ENCODE measurements around the gene SPCS2. TPM values are rescaled to one million over a fixed set of nuclear protein-coding genes. Genes with fewer than 3 reads are reported as not detected.

The SPCS2 gene
- polyA plus RNA-seq, 1 of the 3 experiments (the other 2 are of a cell fraction) = 49.1 TPM

DNA sequence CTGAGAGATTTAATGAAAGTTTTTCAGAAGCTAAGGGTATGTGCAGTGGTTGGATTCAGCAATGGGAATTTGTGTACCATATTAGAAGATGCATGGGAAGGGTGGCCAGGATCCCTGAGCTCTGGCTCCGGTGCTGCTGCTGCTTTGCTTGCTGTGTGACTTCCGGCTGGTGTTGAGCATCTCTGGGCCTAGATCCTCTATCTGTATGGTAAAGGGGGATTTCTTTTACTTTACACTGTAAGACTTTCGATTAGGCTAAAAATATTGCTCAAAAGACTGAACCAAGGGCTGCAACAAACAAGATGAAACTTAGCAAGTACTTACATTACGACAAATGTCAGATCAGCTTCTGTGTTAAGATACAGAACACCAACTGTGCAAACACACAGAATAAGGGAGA is 39.3 kb upstream of the SPCS2 start:
- no peaks in the 10 kb centered on the region for H3K9me3 ChIP-seq
- H4K20me1 ChIP-seq (ENCODE audit: insufficient read depth) = no peaks in the 10 kb centered on the region
- H3K36me3 ChIP-seq (replicated peaks in 1 of 2; ENCODE audit: control insufficient read depth in 1 of 2, insufficient read depth in 2 of 2, low read length in 1 of 2) = peaks cover 41 to 82% of the 10 kb centered on the region in 2 experiments
- H3K4me1 ChIP-seq (ENCODE audit: control insufficient read depth in 1 of 2, insufficient read depth in 2 of 2, low read depth in 1 of 2, low read length in 1 of 2) = no peaks in the 10 kb centered on the region
- no peak overlapping the region for H3K9ac ChIP-seq
- POLR2A ChIA-PET = no interaction called here
- TF ChIP-seq, protein P1, sequence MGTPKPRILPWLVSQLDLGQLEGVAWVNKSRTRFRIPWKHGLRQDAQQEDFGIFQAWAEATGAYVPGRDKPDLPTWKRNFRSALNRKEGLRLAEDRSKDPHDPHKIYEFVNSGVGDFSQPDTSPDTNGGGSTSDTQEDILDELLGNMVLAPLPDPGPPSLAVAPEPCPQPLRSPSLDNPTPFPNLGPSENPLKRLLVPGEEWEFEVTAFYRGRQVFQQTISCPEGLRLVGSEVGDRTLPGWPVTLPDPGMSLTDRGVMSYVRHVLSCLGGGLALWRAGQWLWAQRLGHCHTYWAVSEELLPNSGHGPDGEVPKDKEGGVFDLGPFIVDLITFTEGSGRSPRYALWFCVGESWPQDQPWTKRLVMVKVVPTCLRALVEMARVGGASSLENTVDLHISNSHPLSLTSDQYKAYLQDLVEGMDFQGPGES (IDR thresholded peaks at IDR 0.05; ENCODE audit: low read depth, low read length) = no peak
- no peak for TF ChIP-seq TAF1 (IDR thresholded peaks at IDR 0.05; ENCODE audit: borderline replicate concordance, low read depth, low read length)
- no peak for TF ChIP-seq SMC3 (IDR thresholded peaks at IDR 0.05; ENCODE audit: low read depth, low read length)
- no peak for TF ChIP-seq GATA2 (CRISPR knock-in tag; IDR thresholded peaks at IDR 0.05)
- no peak for TF ChIP-seq ELF1 (IDR thresholded peaks at IDR 0.05)
- TF ChIP-seq, protein P2, sequence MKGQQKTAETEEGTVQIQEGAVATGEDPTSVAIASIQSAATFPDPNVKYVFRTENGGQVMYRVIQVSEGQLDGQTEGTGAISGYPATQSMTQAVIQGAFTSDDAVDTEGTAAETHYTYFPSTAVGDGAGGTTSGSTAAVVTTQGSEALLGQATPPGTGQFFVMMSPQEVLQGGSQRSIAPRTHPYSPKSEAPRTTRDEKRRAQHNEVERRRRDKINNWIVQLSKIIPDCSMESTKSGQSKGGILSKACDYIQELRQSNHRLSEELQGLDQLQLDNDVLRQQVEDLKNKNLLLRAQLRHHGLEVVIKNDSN (IDR thresholded peaks at IDR 0.05; ENCODE audit: borderline replicate concordance, low read depth) = no peak
- no peak for TF ChIP-seq GABPA (IDR thresholded peaks at IDR 0.05; ENCODE audit: low read depth)
- TF ChIP-seq EZH2phosphoT487 (IDR thresholded peaks at IDR 0.05; ENCODE audit: borderline replicate concordance, low read depth) = no peak
- TF ChIP-seq, protein P3, sequence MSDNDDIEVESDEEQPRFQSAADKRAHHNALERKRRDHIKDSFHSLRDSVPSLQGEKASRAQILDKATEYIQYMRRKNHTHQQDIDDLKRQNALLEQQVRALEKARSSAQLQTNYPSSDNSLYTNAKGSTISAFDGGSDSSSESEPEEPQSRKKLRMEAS (IDR thresholded peaks at IDR 0.05; ENCODE audit: low read depth) = no peak
- TF ChIP-seq POLR2AphosphoS5 (IDR thresholded peaks at IDR 0.05; ENCODE audit: low read depth, low read length) = no peak
- no peak for TF ChIP-seq RCOR1 (IDR thresholded peaks at IDR 0.05; ENCODE audit: low read length)
- no peak for TF ChIP-seq NFIC (IDR thresholded peaks at IDR 0.05; ENCODE audit: borderline replicate concordance)
- TF ChIP-seq TEAD4 (IDR thresholded peaks at IDR 0.05; ENCODE audit: borderline replicate concordance, insufficient read depth) = no peak
- TF ChIP-seq, protein P4, sequence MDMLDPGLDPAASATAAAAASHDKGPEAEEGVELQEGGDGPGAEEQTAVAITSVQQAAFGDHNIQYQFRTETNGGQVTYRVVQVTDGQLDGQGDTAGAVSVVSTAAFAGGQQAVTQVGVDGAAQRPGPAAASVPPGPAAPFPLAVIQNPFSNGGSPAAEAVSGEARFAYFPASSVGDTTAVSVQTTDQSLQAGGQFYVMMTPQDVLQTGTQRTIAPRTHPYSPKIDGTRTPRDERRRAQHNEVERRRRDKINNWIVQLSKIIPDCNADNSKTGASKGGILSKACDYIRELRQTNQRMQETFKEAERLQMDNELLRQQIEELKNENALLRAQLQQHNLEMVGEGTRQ (IDR thresholded peaks at IDR 0.05; ENCODE audit: borderline replicate concordance, low read depth, low read length) = no peak
- no peak for TF ChIP-seq FOSL2 (IDR thresholded peaks at IDR 0.05; ENCODE audit: borderline replicate concordance, low read depth)
- TF ChIP-seq NRF1 (IDR thresholded peaks at IDR 0.05; ENCODE audit: low read depth, low read length) = no peak
- no peak for TF ChIP-seq CHD2 (IDR thresholded peaks at IDR 0.05; ENCODE audit: low read length, partially characterized antibody)
- TF ChIP-seq MEF2A (IDR thresholded peaks at IDR 0.05; ENCODE audit: borderline replicate concordance, low read depth) = no peak
- TF ChIP-seq FOXM1 (IDR thresholded peaks at IDR 0.05; ENCODE audit: low read depth) = no peak
- H3K79me2 ChIP-seq (ENCODE audit: insufficient read depth) = no peaks in the 10 kb centered on the region
- WGBS (ENCODE audit: low lambda C conversion rate) = 94% methylated on average over 4 of the region's 4 CpGs
- no peak for DNase-seq
- H3F3A ChIP-seq (replicated peaks; ENCODE audit: insufficient read depth) = no peaks in the 10 kb centered on the region
- CTCF ChIA-PET = interaction anchor here (0.6 to 1.5 kb wide), 5 partner anchors 8 to 332 kb away, joined by 3 to 5 read pairs (median 3); no protein-coding TSS in a partner anchor
- H2AFZ ChIP-seq (ENCODE audit: low read depth) = no peak overlapping the region
- no peak overlapping the region for H3K4me3 ChIP-seq (ENCODE audit: low read depth in 2 of 2, low read length in 1 of 2)
- H3K9me2 ChIP-seq = no peaks in the 10 kb centered on the region
- no peak overlapping the region for H3K4me2 ChIP-seq
- no peak overlapping the region for H3K27ac ChIP-seq (ENCODE audit: low read depth in 2 of 2, low read length in 1 of 2)
- no peaks in the 10 kb centered on the region for H3K27me3 ChIP-seq (ENCODE audit: insufficient read depth)
